Sigmoid colon (tissue), 4 donors: Measurements from ENCODE around the gene TBC1D22A.

Source experiments
- POLR2A ChIP-seq, 2 donors: fragments of 450-650 bp; IDR thresholded peaks; one replicate each; pipeline ENCODE4 v1.6.1; 2016; ENCODE audit warnings: antibody characterized with exemption in 2 of 2, mild to moderate bottlenecking in 2 of 2, moderate library complexity in 2 of 2
- POLR2AphosphoS5 ChIP-seq, 4 donors: sonication (generic); formaldehyde crosslinking; IDR thresholded peaks; one replicate each; pipeline ENCODE4 v1.6.1; 2017; ENCODE audit warnings: antibody characterized with exemption in 4 of 4
- TF ChIP-seq, protein P1 (sequence below), 4 experiments: fragments of 450-650 bp in 3 of 4; fragments of 200-600 bp in 1 of 4; IDR thresholded peaks; one replicate each; pipeline ENCODE4 v1.5.1; 2016 to 2019; ENCODE audit warnings: antibody characterized with exemption in 4 of 4, mild to moderate bottlenecking in 3 of 4, moderate library complexity in 2 of 4

DNA sequence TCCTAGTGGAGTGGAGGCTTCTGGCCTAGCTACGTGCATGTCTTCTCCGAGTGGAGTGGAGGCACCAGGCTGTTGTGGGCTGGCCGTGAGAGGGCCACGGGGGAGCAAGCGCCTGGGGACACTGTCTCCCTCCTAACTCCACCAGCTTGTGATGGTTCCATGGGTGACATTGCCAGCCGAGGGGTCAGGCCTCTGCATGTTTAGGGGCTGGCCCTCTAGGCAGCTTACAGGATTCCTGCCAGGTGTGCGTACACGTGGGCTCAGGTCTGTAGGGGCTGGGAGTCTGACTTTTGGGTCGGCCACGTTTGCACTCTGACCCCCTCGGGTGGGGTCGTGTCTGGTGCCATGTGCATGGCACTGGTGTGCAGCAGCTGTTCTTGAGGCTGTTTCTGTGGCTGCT lies 31.6 kb downstream of the TBC1D22A start:
- TF ChIP-seq POLR2A (IDR thresholded peaks at IDR 0.05) (no peak), POLR2AphosphoS5 (IDR thresholded peaks at IDR 0.05) (no peak)
- TF ChIP-seq, protein P1, sequence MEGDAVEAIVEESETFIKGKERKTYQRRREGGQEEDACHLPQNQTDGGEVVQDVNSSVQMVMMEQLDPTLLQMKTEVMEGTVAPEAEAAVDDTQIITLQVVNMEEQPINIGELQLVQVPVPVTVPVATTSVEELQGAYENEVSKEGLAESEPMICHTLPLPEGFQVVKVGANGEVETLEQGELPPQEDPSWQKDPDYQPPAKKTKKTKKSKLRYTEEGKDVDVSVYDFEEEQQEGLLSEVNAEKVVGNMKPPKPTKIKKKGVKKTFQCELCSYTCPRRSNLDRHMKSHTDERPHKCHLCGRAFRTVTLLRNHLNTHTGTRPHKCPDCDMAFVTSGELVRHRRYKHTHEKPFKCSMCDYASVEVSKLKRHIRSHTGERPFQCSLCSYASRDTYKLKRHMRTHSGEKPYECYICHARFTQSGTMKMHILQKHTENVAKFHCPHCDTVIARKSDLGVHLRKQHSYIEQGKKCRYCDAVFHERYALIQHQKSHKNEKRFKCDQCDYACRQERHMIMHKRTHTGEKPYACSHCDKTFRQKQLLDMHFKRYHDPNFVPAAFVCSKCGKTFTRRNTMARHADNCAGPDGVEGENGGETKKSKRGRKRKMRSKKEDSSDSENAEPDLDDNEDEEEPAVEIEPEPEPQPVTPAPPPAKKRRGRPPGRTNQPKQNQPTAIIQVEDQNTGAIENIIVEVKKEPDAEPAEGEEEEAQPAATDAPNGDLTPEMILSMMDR (IDR thresholded peaks at IDR 0.05), result no peak
